Fibroblast of skin of scalp (primary cell): ENCODE measurements around the gene S100A10.

Source experiments
- DNase-seq: peaks from one replicate; pipeline ENCODE4 v3.0.0-alpha.2; 2013

Gene S100A10

DNA sequence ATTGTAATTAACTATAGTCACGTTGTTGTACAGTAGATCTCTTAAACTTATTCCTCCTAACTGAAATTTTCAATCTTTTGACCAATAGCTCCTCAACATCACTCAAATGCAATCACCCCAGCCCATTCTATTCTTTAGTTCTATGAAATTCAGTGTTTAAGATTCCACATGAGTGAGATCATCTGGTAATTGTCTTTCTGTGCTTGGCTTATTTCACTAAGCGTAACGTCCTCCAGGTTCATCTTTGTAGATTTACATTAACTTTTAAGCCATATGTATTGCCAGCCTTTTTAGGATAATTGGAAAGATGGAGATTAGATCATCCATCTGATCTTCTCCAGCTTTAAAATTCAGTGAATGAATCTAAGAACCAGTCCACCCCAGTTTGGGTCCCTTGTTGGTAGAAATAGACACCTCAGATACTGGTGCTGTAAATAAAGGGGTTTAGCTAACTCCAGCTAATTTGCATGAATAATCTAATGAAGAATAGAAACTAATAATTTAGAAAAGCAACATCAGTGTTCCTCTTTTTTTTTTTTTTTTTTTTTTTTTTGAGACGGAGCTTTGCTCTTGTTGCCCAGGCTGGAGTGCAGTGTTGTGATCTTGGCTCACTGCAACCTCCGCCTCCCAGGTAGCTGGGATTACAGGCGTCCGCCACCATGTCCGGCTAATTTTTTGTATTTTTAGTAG, 7.0 kb downstream of the S100A10 start:
- peak; percentile 32 for DNase-seq

DNA sequence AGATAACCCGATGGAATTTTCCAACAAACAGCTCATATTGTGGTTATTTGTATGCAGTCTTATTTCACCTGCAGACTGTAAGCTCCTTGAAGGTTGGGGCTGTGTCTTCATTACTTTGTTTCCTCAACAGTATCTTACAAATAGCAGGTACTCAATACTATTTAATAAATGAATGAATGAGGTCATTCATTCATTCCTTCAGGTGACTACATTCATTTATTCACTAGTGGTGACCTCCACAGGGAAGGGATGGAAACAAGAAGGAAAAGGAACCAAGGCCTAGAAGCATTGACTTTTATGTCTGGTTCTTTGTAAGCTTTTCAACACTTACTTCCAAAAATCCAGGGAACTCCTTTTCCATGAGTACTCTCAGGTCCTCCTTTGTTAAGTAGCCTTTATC, 7.9 kb downstream of the S100A10 start:
- DNase-seq = no peak

DNA sequence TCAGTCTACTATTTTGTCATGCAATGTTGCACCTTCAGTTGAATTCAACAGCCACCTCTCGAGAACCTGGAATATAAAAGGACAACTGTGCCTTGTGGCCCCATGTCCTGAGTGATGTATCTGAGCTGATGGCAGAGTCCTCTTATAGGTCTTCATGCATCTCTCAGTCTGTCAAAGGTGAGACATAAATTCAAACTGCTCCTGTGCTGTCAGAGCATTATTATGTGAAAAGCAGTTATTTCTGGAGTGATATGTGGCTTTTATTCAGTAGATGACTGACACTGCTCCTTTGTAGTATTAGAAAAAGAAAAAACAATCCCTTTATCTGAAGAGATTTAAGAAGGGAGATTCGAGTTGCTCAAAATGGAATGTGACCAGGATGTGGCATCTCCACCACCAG, 8.4 kb downstream of the S100A10 start:
- DNase-seq = no peak

DNA sequence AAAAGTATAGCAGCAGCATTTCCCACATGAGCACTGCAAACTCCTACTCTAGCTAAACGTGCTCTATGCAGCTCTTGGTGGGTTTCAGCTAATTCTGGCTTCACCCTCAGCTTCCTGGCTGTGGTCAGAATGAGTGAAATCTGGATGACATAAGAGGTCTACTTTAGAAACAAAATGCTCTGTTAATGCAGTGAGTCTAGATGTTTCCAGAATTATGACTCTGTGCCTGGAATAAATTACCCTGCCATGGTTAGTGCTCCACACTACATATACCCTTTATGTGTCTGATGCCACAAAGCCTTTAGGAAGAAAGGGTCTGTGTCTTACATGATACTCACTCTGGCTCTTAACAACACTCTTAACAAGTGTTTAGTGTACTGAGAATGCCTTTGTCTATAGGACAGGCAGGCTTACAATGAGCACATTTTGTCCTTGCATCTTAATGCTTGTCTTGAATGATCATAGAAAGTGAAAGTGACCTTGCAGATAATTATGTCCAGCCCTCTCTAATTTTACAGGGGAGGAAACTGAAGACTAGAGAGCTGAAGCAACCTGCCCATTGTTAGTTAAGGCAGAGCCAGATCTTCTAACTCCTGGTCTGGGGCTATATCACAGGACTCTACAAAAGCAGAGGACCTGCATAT, 9.2 kb downstream of the S100A10 start:
- DNase-seq = peak; percentile 36

DNA sequence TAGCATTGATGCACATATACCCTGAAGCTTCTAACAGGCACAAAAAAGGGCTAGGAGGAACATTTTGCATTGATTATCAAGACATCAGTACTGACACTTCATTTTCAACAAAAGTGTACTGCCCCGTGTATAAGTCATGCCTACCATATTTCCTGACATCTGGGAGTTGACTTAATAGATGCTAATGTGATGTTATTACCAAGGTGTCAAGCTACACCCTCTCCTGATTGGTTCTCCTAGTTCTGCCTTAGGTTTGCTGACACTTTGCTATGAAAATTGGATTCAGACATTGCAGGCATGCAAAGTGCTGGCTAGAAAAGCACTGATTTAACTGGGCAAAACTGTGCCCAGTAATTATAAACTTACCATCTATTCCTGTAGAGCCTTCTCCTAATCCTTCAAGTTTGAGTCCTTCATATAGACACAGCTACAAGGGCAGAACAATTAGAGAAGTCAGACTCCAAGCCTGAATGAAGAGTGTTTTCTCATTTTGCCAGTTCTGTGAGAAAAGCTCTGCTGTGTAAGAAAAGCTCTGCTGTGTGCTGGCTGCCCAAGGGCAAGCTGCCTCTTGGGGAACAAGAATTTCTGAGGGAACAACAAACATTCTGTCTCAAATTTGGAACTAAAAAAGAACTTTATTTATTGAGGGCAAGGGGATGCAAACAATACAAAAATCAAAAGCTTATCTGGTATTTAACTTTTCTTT, 11.2 kb downstream of the S100A10 start:
- no peak for DNase-seq

DNA sequence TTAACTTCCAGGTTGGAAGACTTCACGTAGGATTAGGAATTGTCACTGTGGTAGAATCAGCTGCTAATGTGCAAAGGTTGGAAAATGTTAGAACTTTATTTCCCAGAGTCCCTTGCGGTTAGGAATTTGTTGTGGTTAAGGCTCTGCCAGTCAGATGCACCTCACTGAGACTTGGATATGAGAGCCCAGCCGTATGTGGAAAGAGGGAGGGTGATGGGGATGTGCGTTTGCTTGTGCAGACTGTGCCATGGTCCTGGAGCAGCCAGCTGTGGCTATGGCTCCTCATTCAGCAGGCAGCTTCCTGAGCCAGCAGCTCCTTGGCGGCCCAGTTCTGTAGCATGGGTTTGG, 12.5 kb downstream of the S100A10 start:
- DNase-seq = peak; percentile 48

DNA sequence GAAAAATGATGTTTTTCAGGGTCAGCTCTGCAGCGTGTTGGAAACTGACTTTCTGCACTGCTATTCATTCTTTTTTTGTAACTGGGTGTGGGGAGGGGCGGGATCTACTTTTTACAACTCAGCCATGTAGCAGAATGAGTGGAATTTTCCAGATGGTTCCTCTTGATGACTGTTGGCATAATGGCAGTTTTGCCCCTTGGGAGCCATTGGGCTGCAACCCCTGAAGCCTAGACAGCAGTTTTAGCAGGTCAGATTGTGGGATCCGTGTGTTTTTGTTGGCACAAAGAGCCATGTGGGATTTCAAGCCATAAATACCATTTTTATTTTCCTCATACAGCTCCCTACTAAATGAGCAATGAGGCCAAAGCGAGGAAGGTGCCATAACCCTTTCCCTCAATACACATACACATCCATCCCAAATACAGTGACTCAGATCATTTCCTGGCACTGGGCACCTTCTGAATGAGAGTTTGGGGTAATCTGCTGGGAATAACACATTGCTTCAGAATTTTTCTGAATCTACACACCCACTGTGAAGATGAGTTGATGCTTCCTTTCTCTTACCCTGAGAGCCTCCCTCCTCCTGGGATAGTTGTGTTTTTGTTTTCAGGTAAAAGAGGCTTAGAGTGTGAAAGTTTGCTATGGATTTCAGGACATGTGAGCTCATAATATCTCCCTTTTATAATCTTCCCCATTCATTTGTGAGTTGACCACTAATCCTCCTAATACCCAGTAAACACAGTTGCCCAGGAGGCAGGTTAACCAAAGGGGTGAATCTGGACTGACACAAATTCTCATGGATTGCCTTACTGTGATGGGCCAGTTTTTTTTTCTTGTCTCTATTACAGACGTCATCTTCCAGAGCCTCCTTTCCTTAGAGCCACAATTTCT, 13.1 kb downstream of the S100A10 start:
- peak; percentile 95 for DNase-seq

DNA sequence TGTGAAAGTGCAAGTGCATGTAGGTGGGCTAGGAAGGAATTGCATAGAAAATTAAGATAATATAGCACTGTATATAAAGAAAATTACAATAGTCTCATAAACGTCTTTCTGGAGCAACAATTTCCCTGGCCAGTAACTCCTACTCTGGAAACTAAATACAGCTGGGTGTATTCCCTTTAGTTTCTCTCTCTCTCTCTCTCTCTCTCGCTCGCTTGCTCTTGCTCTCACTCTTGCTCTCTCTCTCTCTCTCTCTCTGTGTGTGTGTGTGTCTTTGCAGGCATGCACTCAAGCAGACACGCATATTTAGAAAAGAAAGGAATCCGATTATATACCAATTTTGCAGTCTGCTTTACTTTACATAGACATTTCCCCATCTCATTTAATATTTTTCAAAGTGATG, 14.7 kb downstream of the S100A10 start:
- no peak for DNase-seq

DNA sequence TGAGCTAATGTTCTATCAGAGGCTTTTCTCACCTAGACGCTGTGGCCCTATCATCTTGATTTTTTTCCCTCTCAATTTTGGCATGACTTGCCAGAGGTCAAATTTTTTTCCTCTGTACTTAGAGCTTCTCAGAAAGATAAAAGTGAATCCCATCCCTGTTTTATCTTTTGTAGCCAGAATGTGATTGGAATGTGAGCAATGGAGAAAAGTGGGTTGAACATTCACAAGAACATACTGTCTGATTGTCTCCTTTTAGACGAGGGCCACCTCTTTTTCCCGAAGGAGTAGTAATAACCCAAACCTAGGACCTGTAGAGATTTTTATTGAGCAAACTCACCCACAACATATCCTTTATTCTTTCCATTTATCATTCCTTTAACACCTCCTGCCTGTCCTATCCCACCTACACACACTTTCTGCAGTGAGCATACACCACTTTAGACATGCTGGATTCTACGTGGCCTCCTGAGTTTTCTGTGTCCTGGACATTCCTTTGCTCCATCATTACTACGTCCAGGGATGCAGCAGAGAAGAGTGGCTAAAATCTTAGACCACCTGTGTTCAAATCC, 15.9 kb downstream of the S100A10 start:
- DNase-seq = no peak

DNA sequence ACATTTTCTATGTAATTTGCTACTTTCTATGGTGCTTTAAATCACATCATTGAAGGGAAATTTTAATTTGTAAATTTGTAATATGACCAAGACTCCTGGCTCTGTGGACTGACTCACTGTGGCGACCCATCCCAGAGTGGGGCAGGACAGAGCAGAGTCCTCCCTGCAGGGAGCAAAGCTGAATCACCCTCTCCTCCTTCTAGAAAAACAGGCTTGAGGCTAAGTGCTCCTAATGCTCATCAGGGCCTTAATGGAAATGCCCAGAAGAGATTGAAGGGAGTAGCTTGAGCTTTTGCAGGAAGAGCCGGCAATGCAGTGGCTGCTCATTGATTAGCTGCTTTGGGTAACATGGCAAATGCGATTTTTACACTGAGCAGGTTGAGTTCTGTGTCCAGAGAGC, 16.8 kb downstream of the S100A10 start:
- peak; percentile 84 for DNase-seq

DNA sequence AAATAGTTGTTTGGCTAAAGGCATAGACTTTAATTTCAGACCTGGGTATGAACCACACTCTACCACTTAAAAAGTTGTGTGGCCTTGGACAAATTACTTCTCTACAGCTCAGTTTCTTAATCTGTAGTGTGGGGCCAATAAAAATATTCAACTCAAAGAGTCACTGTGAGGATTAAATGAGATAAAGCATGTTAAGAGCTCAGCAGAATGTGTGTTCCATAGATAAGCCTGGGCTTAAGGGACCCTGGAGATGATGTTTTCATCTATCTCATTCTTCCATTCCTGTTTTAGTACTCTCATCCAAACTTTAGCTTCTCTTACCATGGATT, 17.7 kb downstream of the S100A10 start:
- no peak for DNase-seq

DNA sequence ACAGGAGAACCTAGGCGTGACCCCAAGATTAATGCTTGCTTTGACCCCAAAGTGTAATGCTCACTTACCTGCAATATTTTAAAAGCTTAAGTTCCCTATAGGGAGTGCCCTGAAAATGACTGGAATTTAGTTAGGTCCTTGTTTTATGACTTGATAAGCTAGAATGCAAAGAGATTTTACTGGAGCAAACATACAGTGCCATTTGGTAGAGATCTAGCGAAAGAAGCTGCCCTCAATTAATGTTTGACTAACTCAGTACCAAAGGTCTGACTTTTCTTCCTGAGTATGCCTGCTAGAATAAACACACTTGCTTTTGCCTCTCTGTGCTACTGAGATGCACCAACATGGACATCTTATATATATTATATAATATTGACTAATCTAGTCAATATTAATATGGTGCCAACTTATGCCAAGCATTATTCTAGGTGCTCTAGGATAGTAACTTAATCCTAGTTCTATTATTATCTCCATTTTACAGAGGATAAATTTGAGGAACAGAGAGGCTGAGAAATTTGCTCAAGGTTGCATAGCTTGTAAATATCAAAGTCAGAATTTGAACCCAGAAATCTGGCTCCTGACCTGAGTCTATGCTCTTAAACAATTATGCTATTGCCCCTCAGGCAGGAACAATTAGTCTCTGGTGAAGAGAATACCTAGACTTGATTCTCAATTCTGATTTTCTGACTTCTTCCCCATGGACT, 18.2 kb downstream of the S100A10 start:
- no peak for DNase-seq

DNA sequence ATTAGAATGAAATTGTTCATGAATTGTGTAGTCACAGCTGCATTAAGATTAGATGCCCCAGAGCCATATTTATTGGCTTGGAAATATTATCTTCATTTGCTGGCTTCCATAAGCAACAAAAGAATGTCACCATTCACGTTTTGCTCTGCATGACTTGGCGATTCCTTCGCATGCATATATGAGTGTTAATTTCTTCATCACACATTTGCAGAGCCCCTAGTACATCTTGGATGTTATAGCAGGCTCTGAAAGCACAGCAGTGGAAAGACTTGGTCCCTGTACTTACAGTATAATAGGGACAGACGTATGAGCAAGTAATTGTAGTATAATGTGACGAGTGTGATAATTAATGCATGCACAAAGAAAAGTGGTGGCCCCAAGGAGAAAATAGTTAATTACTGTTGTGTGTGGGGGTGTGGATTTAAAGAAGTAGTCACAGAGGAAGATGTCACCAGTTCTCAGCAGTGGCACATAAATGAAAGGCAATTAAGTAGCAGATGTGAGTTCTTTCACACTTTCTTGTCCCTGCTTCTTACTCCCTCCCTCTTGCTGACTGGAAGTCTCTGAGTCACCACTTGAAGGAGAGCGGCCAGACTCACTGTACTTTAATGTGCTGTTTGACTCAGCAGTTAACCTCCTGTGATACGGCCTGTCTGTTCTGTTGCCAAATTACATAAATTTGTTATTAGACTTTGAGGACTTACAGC, 21.0 kb downstream of the S100A10 start:
- DNase-seq = peak; percentile 80

DNA sequence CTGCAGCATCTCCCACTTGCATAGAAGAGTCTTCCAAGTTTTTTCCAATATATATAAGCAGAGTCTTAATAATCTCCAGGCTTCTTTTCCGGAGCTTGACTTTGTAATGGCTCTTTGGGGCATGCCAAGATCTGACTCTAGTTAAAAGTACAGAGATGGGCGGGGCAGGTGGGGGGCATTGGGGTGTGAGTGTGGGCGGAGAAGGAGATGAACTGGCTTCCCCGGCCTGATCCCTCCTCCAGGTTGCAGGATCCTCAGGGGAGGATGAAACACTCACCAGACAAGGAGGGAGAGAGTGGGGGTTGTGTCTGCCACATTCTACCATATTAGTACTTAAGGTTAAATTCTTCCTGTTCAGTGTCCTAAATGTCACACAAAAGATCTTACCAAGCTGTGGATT, 23.0 kb downstream of the S100A10 start:
- peak; percentile 57 for DNase-seq

DNA sequence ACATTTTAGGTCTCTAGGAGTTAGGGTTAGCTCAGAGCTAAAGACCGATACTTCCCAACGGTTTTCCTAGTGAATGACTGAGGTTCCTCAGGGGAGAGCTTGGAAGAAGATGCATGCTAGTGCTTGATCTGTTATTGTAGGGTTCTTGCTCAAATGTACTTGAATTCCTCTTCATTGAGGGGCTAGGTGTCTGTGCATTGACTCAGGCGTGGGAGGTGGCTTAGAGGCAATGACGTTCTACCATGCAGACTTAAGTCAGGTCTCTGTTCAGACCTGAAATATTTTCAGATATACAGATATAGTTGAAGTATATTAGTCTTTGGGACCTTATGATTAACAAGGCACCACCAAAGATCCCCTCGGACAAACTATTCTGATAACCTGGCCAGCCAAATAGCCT, 23.5 kb downstream of the S100A10 start:
- no peak for DNase-seq

DNA sequence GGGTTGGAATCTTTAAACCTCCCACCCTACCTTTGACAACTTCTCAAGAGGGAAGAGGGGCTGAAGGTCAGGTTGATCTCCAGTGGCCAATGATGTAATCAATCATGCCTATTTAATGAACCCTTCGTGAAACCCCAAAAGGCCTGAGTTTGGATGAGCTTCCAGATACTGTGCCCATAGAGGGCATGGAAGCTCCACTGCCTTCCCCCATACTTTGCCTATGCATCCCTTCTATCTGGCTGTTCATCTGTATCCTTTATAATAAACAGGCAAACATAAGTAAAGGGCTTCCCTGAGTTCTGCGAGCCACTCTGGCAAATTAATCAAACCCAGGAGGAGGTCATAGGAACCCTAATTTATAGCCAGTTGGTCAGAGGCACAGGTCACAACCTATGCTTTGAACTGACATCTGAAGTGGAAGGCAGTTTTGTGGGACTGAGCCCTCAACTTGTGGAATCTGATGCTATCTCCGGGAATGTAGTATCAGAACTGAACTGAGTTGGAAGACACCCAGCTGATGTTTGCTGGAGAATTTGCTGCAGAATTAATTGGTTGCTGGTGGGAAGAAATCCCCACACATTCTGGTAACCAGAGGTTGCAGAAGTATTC, 24.8 kb downstream of the S100A10 start:
- DNase-seq = no peak

DNA sequence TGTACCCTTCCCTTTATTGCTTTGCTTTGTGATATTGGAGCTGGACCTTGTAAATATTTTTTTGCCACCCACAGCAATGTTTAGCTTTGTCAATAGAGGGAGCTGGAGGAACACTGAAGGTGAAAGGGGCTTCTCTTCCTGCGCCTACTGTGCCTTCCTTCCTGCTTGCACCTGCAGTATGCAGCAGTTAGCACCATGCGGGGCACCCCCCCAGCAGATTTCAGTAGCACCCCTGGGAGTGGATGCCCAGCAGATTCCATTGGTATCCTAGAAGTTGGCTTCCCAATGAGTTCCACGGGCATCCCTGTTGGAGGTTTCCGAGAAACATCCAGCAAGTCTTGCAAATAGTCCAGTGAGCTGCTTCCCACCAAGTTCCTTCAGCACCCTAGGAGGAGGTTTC, 25.6 kb downstream of the S100A10 start:
- peak; percentile 55 for DNase-seq

DNA sequence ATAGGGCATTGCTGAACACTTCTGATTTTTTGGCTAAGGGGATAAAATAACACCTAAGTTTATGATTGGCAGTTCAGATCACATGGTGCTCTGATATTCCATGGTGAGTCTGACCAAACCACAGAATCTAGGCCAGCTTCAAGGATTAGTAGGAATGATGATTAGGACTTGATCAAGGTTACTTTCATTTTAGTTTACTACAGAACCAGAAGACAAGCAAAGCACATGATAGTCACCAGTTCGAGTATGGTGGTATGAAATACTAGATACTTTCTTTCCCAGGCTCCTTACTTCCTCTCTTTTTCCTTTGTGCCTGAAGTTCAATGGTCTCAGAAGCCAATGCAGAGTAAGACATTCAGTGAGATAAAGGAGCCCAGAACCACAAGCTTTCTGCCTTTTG, 26.6 kb downstream of the S100A10 start:
- DNase-seq = no peak

DNA sequence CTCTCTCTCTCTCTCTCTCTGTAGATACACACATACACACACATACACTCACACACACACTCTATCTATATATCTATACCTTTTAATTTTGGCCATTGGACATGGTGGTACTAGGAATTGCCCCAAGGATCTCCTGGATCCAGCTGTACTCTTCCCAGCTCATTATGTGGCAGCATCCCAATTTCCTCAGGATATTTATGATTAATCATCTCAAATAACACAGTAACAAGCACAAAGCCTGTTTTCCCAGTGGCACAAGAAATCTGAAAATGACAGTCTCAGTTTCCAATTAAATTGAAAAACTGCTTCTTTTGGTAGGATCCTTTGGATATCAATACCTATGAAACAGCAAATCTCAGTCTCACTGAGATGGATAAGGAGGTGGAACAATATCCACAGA, 27.6 kb downstream of the S100A10 start:
- DNase-seq = no peak

DNA sequence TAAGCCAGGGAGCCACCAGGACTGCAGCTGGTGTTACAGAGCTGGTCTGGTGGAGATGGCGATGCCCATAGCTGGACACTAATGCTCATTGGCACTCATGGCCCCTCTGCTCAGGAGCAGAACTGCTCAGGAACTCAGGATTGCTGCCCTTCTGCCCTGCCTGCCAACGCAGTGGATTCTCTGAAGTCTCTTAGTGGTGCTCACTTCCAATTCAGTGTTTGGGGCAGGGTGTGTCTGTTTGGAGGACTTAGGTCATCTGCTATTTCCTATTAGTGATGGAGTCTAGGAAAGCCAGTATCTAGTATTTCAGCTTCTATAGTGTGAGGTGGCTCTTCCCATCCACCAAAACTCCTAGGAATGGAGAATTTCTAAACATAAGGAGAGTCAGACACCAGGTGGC, 29.1 kb downstream of the S100A10 start:
- no peak for DNase-seq

DNA sequence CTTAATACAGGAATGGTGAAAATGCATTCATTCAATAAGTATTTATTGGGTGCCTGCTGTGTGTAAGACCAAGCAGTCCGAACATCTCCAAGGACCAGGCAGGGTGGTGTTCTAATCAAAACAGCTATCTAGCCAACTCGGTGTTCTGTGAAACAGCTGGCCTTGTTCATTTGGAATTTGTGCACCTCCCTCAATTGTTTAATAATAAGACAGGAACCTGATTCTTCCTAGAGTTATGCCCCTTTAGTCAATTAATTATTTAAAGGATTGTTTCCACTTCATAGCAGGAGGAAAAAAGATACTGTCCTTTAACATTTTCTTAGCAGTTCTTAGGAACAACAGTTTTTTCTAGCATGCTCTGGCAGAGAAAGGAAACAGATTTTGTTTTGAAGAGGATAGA, 30.4 kb downstream of the S100A10 start:
- no peak for DNase-seq
